Body of pancreas (tissue), 4 donors: ENCODE data around the gene PSG6.
"Not testable (repeated sequence)": the region's sequence is repeated elsewhere in the genome, so short reads cannot be mapped to it uniquely, and the experiment has no call there.

Experiments
- CTCF ChIP-seq, 7 experiments: fragments of 450-650 bp in 4 of 7; fragments of 200-600 bp in 3 of 7; sonication (generic) in 3 of 7; IDR thresholded peaks; one replicate each; pipeline ENCODE4 v1.5.1; 2016 to 2019; ENCODE audit warnings: antibody characterized with exemption in 7 of 7
- POLR2A ChIP-seq, 3 donors: fragments of 450-650 bp; IDR thresholded peaks; one replicate each; pipeline ENCODE4 v1.6.1; 2016; ENCODE audit warnings: antibody characterized with exemption in 3 of 3, mild to moderate bottlenecking in 2 of 3

DNA sequence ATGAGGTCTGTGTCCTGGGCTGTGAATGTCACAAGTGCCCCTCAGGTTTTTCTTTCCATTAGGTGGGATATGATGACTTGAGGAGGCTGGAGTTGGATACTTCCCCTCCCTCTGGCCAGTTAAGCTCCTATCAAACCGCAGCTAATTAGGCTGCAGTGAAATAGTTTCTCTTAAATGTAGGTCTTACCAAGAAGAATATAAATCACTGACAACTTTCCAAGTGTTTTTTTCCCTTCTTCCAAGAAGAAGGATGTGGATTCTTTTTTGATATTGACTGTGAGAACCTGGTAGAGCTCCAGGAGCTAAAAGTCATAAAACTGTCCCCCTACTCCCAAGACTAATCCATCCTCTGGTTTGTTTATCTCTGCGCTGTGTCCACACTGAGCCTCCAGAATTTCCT is 33.8 kb upstream of the PSG6 start:
- TF ChIP-seq CTCF, POLR2A (IDR thresholded peaks at IDR 0.05): not testable (repeated sequence)
